ENCODE measurements around the gene FAM241B.

FAM241B gene

DNA sequence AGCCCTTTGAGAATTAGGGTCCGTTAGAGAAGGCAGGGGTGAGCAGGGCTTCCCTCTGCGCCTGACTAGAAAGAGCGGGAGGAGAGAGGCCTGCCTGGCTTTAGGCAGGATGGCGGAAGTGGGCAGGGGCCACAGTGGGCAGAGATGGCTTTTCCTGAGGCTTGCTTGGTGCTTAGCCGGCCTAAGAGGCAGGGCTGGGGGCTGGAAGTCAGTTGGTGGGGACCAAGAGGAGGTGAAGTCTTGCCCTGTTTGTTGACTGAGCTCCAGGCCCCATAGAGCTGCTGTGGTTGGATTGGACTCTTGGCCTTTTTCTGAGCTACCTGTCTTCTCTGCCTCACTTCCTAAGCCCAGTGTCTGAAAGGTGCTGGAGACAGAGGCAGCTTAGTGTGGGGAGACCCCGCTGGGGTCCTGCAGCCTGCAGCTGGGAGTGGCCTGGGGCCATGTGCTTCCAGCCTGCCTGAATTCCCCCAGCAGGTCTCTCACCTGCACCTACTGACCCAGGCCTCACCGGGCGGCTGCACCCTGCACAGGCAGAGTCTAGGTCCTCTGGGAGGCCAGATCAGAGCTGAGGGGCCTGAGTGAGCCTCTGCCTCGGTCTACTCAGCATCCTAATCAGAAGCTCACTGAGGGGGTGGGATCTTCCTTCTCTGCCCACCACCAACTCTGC lies 4.8 kb downstream of the FAM241B start:
- DNase-seq (ENCODE audit: low spot score): no peak

DNA sequence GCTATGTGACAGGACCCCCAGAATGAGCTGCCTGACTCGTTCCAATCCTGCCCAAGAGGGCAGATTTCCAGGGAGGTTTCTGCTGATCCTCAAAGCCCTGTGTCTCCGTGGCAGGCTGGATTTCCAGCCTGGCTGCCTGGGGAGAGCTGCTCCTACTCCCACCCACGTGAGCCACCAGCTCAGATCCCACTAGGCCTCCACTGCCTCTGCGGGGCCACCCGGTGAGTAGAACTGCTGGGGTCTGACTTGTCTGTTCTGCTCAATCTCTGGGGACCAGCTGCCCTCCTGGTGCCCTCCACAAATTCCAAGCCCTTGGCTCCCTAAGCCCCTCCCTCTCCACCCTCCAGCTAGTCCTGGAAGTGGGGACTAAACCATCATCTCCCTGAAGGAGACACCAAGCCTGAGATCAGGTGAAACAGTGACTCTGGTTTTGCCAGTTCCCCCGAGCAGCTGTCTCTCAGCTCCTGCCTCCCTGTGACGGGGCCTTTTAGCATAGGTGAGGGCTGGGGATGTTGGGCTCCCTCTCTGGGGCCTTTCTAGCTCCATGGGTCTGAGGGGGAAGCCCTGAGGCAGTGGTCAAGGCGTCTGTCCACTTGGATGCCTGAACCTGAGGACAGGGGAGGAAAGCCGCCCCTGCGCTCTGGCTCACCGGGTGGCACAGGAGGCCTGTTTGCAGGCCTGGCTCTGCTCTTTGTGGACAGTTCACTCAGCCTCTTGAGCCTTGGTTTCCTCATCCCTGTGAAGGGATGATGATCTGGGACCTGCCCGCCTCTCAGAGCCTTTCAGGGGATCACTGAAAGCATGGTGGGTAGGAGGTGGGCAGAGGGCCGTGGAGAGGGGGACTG lies 5.6 kb downstream of the FAM241B start:
- no peak for DNase-seq (ENCODE audit: low spot score)

DNA sequence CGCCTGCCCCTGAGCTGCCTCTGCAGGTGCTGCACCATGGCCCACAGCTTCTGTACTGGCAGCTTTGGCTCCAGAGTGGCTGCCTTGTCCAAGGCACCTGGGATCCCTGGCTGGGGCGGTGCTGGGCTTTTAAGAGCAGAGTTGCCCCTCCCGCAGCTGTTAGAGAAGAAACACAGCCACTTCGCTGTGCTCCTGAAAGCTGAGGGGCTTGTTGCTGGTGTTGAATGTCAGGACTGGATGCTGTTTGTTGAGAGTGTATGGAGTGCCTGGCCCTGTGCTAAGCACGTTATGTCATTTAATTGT lies 6.2 kb downstream of the FAM241B start:
- DNase-seq (ENCODE audit: low spot score): no peak

DNA sequence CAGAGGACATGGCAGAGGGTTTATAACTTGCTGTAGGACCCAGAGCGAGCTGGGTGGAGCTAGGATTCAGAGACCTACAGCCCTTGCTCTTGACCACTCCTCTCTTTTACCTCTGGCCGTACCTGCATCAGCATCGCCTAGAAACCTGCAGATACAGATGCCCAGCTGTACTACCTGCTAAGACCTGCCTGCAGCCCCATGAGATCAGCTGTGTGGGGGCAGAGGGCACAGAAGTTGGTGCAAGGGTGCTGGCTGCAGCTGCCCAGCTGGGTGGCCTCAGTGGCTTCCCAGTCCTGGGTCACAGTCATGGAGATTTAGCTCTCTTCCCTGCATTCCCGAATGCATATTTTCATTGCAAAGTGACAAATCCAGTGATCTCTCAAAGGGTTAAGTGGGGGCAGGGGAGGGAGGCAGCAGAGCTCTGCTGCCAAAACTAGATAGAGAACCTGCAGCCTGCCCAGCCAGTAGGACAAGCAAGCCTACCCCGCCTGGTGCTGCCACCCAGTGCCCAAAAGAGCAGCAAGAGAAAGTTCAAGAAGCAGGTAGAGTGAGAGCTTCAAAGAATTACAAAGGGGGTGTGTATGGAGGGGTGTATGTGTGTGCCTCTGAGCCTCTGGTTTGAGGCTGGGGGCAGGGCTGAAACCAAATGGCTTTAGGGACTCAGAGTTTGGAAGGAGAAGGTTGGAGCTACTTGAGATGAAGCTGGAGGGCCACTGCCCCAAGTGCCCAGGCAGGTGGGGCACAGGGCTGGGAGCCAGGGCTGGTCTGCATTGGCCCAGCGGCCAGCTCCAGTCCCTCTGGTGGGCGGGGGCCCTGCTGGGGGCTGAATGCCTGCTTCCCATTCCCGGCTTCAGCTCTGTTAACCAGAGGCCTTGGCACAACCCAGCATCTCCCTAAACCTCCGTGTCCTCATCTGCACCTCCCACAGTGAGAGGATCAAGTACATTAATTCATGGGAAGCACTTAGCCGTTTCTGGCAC lies 6.9 kb downstream of the FAM241B start:
- peak; percentile 76 for DNase-seq (ENCODE audit: low spot score)

DNA sequence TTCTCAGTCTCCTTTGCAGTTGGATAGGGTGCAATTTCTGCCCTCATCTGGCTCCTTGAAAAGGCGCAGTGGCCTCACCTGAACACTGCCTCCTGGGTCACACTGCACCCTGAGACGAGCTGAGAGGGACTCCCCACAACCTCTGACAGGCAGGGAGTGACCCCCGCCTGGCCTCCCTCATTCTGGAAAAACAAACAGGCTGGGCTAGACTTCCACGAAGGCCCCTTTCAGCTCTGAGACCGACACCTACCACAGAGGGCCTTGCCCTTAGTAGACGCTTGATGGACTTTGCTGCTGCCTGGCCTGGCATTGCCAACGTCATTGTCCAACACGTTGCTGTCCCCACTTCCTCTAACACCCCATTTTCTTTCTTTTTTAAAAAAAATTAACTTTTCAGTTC lies 8.6 kb downstream of the FAM241B start:
- no peak for DNase-seq (ENCODE audit: low spot score)

DNA sequence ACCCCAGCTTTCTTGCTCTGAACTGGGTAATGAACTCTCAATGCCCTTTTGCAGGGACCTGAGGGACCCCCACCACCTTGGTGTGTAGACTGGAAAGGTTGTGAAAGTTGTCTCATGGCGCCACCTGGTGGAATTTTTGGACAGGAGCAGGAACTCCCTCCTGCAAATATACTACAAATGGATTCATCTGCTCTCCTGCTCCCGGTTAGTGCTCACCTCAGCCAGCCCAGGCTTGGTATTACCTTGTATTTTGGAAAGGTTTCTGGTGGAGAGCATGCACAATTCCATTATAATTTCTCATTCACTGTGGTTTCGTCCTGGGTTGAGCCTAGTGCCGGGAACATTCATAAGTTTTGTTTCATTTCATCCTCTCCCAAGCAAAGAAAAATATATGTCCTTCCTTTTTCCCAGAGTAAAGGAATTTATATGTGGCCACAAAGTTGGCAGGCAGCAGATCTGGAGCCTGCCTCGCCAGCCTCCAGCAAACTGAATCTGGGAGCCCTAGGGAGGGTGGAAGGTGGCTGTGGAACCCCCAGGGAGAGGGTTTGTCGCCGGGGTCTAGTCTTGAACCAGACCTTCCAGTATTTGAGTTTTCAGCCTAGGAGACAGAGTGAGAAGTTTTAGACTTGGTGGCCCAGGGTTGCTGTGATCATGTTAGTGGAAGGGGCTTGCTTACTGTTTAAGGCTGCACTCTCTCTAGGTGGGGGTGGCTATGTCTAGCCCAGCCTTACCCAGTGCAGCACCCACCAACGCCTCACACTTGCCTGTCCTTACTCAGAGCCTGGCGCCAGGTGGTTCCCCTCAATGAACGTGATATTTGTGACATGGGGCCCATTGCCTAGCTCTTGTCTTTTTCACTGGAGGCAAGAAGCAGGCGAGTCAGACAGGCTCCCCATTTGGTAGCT lies 9.5 kb downstream of the FAM241B start:
- DNase-seq (ENCODE audit: low spot score): peak; percentile 92

DNA sequence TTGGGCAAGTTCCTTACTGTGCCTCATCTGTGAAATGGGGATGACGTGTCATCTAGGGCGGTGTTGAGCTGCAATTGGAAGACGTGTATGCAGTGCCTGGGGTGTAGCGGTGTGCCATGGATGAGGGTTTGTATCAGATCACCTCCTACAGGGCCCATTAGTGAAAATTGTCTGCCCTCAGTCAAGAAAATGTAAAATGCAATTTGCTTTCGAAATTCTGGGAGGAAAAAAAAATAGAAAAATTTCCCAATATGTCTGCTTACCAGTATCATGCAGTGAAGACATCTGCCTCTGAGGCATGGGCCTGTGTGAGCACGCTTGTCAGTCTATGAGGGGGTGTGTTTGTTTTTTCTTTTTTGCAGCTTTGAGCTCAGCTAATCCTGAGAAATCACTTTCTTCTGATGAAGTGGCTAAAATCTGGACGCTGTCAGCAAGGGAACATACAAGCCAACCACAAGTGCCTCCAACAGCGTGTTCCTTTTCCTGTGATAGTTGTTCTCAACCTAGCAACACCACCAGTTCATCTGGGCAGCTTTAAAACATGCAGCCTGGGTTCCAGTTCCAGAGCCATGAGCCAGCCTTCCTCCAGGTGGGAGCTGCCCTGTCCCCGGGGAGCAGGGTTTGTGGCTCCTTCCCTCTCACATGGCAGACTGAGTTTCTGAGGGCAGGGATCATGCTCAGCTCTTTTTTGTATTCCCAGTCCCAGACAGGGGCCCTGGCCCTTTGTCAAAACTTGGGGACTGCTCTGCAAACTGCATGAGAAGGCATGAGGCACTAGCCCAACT lies 10.3 kb downstream of the FAM241B start:
- peak; percentile 72 for DNase-seq (ENCODE audit: low spot score)

DNA sequence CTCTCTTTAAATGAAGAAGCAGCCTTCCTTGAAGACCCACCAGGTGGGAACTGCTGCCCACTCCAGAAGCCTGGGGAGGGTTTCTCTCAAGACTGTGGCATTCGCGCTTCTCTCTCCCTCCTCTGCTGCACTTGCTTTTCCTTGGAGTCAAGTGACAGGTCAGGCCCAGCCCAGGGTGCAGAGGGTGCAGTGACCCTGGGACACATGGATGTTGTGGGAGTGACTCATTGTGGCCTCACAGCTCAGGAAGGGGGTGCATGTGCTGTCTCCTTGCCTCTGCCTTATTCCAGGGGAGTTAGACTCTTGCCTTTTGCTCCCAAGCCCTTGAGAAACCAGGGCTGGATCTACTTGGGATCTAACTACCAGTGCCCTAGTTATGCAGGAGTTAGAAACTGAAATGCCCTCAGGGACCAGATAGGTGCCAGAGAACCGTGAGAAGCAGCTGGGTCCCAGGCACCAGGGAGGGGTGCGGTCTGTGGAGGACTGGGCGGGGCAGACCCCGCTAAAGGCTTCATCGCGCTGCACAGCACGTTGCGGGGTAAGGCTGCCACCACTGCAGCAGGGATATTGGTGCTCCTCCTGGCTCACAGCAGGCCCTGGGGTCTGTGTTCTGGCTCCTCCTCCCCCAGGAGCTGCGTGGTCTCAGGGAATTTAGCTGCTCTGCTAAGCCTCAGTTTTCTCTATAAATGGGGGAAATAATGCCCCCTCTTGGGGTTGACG lies 11.4 kb downstream of the FAM241B start:
- DNase-seq (ENCODE audit: low spot score): no peak

DNA sequence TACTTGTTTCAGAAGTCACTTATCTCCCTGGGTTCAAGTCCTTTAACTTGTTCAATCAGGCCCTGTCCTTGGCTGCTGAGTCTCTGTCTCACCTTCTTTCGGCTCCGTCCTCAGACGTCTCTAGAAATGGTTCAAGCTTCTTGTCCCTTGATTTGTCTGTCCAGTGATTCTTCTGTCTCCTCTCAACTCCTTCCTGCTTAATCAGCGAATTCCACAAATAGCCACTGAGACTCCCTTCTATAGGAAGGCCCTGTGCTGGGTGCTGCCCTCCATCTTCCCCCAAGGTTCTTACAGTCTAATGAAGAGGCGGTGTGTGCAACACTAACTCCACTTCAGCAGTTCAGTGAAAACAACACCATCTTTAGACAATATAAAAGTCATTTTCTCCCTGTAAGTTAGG lies 12.7 kb downstream of the FAM241B start:
- no peak for DNase-seq (ENCODE audit: low spot score)

DNA sequence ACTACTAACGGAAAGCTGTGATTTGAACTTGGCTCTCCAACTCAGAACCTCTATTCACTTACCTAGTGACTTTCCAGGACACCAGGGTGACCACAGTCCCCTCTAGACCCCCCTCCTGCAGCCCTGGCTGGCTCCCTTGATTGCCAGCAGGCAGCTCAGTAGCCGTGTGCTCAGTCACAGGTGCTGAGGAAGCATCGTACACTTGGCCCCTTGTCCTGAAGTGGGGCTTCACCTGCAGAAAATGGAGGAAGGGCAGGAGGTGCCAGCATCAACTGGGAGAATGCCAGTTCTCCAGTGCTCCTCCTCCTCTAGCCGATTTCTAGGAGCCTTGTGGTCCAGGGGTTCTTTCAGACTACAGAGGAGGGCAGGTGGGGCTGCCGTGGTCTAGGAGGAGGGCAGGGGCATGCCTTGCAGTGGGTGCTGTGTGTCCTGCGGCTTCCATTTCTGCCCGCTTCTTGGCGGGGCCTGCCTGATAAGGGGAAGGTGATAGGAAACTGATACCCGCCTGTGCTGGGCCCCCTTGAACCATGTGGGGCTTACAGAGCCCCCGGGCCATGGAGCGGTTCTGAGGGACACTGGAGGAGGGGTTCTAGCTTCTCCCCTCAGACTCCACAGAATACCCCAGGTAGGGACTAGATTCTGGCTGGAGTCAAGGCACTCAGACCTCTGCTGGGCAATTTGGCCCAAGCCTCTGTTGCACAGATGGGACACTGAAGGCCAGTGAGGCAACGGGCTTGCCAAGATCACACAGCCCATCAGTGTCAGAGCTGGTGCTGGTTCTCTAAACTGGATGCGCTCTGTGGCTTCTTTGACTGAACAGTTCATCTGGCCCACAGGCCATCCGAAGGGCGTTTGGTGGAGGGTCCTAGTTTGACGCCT lies 14.0 kb downstream of the FAM241B start:
- DNase-seq (ENCODE audit: low spot score): peak; percentile 92

DNA sequence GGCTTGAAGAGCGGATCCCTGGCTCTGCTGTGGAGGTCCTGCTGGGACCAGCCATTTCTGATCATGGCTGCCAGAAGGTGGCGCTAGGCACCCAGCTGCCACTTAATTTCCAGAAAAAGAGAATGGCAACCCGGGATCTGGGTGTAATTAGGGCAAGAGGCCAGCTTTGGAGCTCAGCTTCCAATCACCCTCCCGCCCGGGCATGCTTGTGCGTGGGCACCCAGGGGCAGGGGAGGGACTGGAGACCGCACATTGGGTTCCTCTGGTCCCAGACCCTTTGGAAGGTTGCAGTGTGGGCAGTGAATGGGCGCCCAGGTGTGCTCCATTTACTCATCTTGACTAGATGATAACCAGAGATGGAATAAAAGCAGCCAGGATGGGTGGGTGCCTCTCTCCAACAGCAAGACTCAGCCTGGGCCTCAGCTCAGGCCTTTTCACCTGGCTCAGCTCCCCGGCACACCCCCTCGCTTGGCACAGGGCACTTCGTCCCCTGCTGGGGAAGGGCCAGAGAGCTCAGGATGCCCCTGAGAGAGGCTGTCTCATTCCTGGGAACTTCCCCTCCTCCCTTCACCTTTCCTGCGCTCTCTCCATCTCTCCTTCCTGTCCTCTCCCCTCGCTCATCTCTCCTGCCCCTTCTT lies 14.7 kb downstream of the FAM241B start:
- no peak for DNase-seq (ENCODE audit: low spot score)

DNA sequence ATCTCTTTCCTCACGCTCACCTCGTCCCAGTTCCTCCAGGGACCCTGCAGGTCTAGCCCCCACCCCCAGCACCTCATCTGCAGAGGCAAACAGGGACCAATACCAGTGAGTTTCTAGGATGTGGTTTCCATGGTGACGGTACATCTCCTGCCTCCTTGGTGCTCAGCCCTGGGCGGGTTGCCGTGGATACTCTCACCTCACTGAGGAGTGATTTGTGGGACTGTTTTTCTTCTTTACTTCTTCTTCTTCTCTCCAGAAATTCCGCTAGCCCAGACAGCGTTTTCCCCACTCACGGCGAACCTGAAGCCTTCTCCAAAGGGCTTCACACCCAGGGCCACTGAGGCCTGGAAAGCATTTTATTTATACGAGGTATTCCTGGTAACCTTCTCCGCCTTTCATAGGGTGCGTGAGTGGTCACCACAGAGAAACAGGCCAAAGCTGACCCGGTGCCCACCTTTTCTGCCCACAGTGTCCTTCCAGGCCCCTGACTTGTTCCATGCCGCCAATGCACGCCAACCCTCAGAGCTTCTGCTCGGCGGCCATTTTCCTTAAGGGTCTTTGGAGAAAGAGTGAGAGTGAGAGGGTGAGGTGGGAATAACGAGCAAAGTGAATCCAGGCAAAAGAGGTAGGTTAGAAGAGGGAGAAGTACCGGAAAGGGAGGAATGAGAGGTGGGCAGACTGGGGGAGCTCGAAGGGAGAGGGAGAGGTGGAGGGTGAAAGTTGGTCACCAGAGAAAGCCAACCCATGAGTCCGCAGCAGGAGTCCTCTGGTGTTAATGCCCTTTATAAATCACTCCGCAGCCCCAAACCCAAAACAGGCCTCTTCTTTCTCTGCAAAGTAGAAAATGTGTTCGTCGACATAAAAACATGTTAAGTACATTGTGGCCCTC lies 15.5 kb downstream of the FAM241B start:
- DNase-seq (ENCODE audit: low spot score): peak; percentile 79

DNA sequence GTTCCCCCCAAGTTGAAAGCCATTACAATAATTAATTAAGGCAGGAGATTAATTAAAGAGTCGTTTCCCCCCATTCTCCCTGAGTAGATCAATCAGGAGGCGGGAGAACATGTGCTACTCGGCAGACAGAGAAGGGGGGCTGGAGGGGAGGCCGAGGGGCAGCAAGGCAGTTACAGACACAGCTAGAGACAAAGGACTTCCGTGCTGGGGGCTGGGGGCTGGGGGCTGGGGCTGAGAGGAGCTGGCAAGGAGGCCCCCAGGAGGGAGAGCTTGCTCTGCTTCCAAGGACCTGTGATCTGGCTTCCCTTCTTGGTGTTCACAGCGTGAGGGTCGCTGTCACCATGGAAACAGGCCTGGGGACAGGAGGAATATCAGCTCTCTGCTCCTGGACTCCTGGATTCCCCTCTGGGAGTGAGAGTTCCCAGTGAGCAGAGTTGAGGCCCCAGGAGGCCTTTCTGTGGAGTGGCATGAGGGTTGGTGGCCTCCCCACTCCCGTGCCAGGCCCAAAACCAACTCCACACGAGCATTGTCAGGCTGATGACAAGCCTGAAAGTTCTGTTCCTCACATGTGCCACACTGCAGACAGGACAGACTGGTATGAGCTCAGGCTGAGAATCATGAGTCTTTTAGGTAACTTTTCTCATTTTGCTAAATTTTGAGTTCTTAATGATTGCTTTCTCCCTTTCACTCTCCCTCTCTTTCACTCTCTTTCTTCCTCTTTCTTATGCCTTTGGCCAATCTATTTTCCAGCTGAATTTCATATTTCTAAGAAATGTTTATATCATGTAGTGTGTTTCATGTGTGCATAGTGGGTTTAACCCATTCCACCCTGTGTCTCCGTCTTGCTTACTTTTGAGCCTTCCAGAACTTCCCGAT lies 16.4 kb downstream of the FAM241B start:
- DNase-seq (ENCODE audit: low spot score): no peak

DNA sequence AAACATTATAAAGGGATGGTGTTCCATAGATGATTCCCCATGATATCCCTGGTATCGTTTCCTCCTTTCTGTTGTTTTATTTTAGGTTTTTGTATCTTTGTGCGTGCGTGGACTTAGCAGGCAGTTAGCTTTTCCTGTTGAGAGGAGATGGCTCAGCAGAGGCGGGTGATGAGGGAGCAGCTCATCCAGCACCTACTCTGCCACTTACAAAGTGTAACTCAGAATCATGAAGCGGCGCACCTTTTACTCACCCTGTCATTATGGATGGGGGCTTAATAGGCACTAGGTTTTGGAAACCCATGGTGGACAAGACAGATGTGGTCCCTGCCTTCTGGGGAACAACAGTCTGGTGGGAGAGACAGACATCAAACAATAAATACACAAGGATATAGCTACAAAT lies 17.1 kb downstream of the FAM241B start:
- no peak for DNase-seq (ENCODE audit: low spot score)

DNA sequence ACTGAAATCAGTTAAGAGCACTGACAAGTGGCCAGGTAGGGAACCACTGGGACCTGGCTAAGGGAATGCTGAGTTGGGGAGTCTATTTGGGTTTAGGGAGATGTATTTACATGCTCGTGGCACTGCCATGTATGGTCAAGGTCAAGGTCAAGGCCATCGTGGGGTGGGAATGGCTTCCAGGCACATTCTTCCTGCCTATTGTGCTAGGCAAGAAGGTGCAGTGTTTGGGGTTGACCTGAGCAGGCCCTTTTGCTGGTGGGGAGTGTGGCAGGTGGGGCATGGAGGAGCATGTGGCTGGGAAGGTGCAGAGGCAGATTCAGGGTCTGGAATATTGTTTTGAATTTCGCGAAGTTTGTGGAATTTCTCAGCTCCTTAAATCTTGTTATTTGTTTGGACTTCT lies 17.8 kb downstream of the FAM241B start:
- no peak for DNase-seq (ENCODE audit: low spot score)

DNA sequence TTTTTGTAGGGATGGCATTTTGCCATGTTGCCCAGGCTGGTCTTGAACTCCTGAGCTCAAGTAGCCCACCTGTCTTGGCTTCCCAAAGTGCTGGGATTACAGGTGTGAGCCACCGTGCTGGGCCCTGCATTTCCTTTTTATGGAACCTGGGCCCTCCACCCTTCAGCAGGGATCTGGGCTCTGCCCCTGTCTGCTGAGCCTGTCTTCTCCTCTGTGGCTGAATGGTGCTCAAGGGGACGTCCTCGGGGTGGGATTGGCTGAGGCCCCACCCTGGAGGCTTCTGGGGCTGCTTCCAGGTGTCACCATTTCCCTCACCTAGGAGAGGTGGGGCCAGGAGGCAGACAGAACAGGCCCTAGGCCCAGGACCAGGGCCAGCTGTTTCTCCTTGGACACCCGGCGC lies 18.4 kb downstream of the FAM241B start:
- DNase-seq (ENCODE audit: low spot score): no peak
